Kidney (tissue), 14 donors: Measurements from ENCODE around the gene NIPA2. TPM values are rescaled to one million over a fixed set of nuclear protein-coding genes. Genes with fewer than 3 reads are reported as not detected.
A peak's percentile ranks its signal among the peaks of the same experiment; 100 is the strongest.

Experiments used
- DNase-seq, 5 donors: peaks; one replicate each; pipeline ENCODE4 v3.0.0-alpha.2; 2013 to 2020
- FAIRE-seq: peaks from 2 replicates; lab custom pipeline; 2012; peaks lifted over from hg19 to GRCh38; lab: Jason Lieb, UNC
- H3K27ac ChIP-seq, 2 donors: one replicate each; pipeline ENCODE4 v1.7.0; 2013; ENCODE audit warnings: low read depth in 2 of 2, low read length in 2 of 2, inconsistent platforms in 1 of 2
- H3K27me3 ChIP-seq: one replicate; pipeline ENCODE4 v1.7.1; 2013; ENCODE audit warnings: low read length, inconsistent platforms; ENCODE audit not compliant: control insufficient read depth, insufficient read depth
- H3K36me3 ChIP-seq, 3 donors: one replicate each; pipeline versions ENCODE4 v1.7.0 to v1.7.1; 2013; ENCODE audit warnings: low read length in 3 of 3, control low read depth in 1 of 3, inconsistent platforms in 1 of 3; ENCODE audit not compliant: insufficient read depth in 3 of 3, control insufficient read depth in 2 of 3
- H3K4me1 ChIP-seq, 3 donors: one replicate each; pipeline versions ENCODE4 v1.7.0 to v1.7.1; 2013; ENCODE audit warnings: low read length in 3 of 3, inconsistent platforms in 1 of 3, low read depth in 1 of 3; ENCODE audit not compliant: control insufficient read depth in 2 of 3, insufficient read depth in 2 of 3
- H3K4me3 ChIP-seq, 3 donors: one replicate each; pipeline versions ENCODE4 v1.7.0 to v1.8.1; 2013; ENCODE audit warnings: low read length in 3 of 3, control low read depth in 1 of 3, inconsistent platforms in 1 of 3
- H3K9ac ChIP-seq, 3 donors: one replicate each; pipeline versions ENCODE4 v1.7.0 to v1.7.1; 2013; ENCODE audit warnings: low read length in 3 of 3, control low read depth in 1 of 3, inconsistent platforms in 1 of 3
- H3K9me3 ChIP-seq, 3 donors: one replicate each; pipeline versions ENCODE4 v1.7.0 to v1.7.1; 2013; ENCODE audit warnings: low read length in 3 of 3, control low read depth in 1 of 3, inconsistent platforms in 1 of 3; ENCODE audit not compliant: control insufficient read depth in 2 of 3, insufficient read depth in 1 of 3
- intact Hi-C: fragments of 100-400 bp; cut with DNase I; formaldehyde crosslinking; loops from one replicate; pipeline ENCODE4 v1.11.1; 2022
- polyA plus RNA-seq: library from polyadenylated mRNA; stranded (reverse); fragments of 350-450 nt; fragmentation: Illumina TruSeq; extraction: RNeasy Lipid Tissue Mini Kit (QIAGEN cat#74804); gene quantifications from one replicate; pipeline ENCODE4 v1.2.3, GENCODE V29; 2014; ENCODE audit warnings: low read depth, low replicate concordance; ENCODE audit not compliant: insufficient read depth
- total RNA-seq: library from RNA; stranded (reverse); fragmentation: NEBNext Ultra II Directional; extraction: Animal tissue kit (Norgen Biotek cat#: 25700); gene quantifications from one replicate; pipeline ENCODE4 v1.2.1, GENCODE V29; 2021
- TF ChIP-seq, protein P1 (sequence below): IDR thresholded peaks from 3 replicates; pipeline ENCODE4 v1.5.1; 2012; ENCODE audit warnings: mild to moderate bottlenecking, moderate library complexity, borderline replicate concordance; ENCODE audit not compliant: insufficient read depth; ENCODE audit errors: extremely low read depth
- donor health status: control.
- donor health status: control.
- donor health status: control.
- donor health status: control.
- donor health status: control.
- donor health status: DM: yes; HTN: yes; CAD: no.
- donor health status: Normal renal cell carcinoma (clear cell type).

NIPA2 gene
- total and polyA plus RNA-seq, 2 donors from 2014 or later: 30.0 to 48.5 TPM

- FAIRE-seq: no peak
Measured at GRCh38 chr15:22867886-22868285, 29.4 kb downstream of the NIPA2 start.

GRCh38 chr15:22868495-22868894, 30.0 kb downstream of the NIPA2 start:
- intact Hi-C loops: no loop called here
- Histone ChIP-seq H3K27ac (no peak overlapping the region), H3K27me3 (no peaks in the 10 kb centered on the region), H3K9me3 (no peaks in the 10 kb centered on the region), H3K4me1 (peaks cover 0 to 5% (median 0%) of the 10 kb centered on the region in 3 donors), H3K9ac (no peak overlapping the region), H3K36me3 (peaks cover 4 to 67% (median 38%) of the 10 kb centered on the region in 3 donors), H3K4me3 (no peak overlapping the region)
- no peak for FAIRE-seq
- no peak for DNase-seq
- TF ChIP-seq, protein P1, sequence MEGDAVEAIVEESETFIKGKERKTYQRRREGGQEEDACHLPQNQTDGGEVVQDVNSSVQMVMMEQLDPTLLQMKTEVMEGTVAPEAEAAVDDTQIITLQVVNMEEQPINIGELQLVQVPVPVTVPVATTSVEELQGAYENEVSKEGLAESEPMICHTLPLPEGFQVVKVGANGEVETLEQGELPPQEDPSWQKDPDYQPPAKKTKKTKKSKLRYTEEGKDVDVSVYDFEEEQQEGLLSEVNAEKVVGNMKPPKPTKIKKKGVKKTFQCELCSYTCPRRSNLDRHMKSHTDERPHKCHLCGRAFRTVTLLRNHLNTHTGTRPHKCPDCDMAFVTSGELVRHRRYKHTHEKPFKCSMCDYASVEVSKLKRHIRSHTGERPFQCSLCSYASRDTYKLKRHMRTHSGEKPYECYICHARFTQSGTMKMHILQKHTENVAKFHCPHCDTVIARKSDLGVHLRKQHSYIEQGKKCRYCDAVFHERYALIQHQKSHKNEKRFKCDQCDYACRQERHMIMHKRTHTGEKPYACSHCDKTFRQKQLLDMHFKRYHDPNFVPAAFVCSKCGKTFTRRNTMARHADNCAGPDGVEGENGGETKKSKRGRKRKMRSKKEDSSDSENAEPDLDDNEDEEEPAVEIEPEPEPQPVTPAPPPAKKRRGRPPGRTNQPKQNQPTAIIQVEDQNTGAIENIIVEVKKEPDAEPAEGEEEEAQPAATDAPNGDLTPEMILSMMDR: no peak

More at GRCh38 chr15:22867886-22868285, 29.4 kb downstream of the NIPA2 start:
- DNase-seq: peak in 1 of 5 donors; percentile 46
- no peak overlapping the region for H3K4me3 ChIP-seq
- H3K9me3 ChIP-seq: no peaks in the 10 kb centered on the region
- intact Hi-C loops: no loop called here
- H3K36me3 ChIP-seq: peaks cover 4 to 65% (median 32%) of the 10 kb centered on the region in 3 donors
- no peak overlapping the region for H3K9ac ChIP-seq
- TF ChIP-seq, protein P1: no peak
- H3K27ac ChIP-seq: no peak overlapping the region
- H3K27me3 ChIP-seq: no peaks in the 10 kb centered on the region
- no peaks in the 10 kb centered on the region for H3K4me1 ChIP-seq

- H3K27me3 ChIP-seq: no peaks in the 10 kb centered on the region
Measured at GRCh38 chr15:22868928-22869327, 30.5 kb downstream of the NIPA2 start.

More at GRCh38 chr15:22868928-22869327, 30.5 kb downstream of the NIPA2 start:
- Histone ChIP-seq H3K9me3 (no peaks in the 10 kb centered on the region), H3K36me3 (peaks cover 4 to 67% (median 39%) of the 10 kb centered on the region in 3 donors), H3K4me1 (peaks cover 0 to 5% (median 0%) of the 10 kb centered on the region in 3 donors), H3K9ac (no peak overlapping the region), H3K27ac (no peak overlapping the region), H3K4me3 (no peak overlapping the region)
- no peak for FAIRE-seq
- intact Hi-C loops: no loop called here
- TF ChIP-seq, protein P1: no peak
- DNase-seq: no peak
